NCI-H526 treated with DMSO at 0.1 percent for 48 hours (cell line): ENCODE measurements around the gene STEAP1B.

ENCODE experiments used
- DNase-seq: peaks from one replicate; lab custom pipeline; 2025; lab: John Stamatoyannopoulos, UW

STEAP1B gene

DNA sequence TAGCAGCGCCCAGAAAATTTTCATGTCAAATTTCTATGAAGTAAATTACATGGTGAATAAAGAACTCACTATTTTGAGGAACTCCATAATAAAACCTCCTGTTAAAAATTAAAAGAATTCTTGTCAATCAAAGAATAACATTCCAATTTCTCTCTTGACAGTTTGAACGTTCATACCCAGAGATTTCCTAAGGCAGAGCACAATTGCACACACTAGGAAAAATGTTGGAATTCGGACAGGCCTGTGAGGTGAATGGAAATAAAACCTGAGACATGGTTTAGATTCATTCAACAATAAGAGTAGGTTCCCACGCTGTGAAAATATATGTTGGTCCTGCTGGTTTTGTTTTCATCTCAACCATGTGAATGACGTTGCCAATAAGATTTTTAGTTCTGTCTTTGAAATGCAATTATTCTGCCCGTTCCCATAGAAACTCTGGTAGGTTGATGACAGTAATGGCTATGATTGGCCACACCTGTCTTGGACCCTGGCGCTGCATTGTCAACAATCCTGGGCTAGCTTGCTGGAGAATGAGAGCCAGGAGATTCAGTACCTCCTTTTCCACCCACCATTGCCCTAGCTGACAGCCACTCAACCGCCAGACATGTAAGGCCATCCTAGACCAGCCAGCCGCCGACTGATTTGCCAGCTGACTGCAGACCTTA is 99.7 kb downstream of the STEAP1B start:
- no peak for DNase-seq

DNA sequence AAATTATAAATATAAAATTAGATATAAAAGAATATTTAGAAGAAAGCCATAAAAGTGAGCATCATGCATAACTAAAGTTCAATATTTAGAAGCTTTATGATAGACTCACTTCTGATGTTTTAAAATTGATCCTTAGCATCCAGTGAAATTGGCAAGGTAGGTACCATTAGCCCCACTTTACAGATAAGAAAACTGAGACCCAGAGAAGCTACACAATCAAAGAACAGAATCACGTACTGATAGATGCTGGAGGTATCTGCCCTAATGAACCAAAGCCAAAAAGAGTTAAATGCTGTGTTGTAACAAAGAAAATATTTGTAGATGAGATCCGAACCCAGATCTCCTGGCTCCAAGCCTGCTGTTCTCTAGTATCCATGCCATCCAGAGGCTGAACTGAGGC is 100.4 kb downstream of the STEAP1B start:
- DNase-seq, result no peak

DNA sequence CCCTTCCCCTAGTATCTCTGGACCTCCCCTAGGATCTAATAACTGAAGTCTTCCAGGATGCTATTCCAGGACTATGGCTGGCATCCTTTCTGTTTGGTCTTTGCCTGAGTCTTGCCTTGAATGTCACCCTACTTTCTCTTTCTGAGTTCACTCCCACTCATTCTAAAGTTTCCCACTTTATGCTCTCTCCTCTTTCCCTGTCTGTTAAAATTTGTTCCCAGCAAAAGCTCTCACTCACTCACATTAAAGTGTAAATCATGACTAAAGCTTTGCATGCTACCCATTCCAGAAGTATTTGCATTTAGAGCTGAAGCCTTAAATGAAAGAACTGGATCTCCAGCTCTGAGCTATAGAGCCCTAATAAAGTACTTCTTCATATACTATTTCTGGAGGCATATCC is 100.9 kb downstream of the STEAP1B start:
- no peak for DNase-seq

DNA sequence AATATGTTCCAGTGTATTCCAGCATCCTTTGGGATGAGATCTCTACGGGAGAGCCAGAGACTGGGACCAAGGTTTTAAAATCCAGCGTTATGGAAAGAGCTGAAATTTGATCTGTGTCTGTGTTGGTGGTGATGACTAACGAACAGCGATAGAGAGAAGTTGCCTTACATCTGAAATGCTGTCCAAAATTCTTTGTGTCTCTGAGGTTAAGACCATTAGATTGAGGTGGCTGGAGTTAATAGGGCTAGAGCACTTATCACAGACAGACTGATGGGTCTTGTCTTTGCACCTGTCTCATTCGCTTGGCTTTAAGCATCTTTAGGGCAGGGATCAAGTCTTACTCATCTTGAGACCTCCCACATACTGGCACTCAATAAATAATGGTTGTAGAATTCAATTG is 102.0 kb downstream of the STEAP1B start:
- DNase-seq, result no peak

DNA sequence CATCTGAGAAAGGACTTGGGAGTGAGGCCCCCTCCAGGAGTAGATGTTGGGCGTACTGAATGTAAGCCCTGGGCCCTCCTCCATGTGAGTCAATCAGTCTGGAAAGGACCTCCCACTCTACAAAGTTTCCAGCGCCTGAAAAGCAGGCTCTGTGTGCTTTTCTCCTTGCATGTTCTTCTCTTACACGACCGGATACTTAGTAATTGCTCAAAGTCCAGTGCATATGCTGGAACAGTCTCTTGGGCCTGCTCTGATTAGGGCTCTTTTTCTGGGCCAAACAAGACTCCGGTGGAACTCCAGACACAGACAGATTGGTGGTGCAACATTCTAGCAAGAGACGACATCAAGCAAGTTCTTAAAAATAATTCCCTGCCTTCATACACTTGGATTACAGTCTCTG is 104.8 kb downstream of the STEAP1B start:
- no peak for DNase-seq

DNA sequence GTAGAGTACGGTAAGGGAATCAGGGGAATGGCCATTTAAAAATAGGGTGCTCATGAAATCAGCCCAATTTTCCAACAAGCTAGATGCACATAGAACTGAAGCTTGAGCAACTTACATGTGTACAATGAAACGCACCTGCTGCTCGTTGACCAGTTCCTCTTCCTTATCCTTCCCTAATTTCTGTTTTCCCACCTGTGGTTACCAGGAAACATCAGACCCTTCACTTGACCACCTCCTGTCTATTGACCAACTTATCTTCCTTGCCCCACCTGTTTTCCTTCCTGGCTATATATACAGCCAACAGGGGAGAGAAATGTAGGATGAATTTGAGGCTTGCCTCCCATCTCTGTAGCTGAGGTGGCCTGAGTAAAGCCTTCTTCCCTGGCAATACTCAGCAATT is 105.2 kb downstream of the STEAP1B start:
- no peak for DNase-seq

DNA sequence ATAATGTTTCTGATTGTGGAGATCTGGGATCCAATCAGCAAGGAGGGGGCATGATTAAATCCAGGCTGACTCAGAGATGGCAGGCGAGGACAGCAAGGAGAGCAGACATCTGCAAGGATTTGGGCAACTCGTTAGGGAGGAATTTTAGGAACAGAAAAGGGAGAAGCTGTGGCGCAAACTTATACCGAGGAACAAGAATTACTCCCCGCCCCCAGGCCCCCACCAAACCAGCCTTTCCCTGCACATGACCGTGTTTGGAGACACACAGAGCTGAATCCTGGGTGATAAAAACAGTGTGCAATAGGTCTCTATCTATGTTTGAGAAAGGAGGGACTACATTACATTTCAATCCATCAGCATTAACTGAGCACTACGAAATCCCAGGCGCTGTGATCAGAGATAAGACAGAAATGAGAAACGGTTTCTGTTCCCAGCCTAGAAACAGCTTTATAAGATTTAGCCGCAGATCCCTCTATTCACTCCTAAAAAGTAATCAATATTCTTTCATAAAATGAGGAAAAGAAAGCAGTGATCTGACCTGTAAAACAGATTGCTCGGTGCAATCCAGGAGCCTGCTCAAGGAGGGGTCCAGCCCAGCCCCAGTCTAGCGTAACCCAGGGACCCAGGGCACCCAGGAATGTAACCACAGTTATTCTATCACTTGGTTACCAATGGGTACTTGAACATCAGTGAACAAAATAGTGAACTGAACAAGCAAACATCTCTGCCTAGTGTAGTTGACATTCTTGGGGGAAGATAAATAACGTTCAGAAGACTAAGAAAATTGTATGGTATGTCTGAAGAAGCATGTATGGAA is 105.9 kb downstream of the STEAP1B start:
- no peak for DNase-seq

DNA sequence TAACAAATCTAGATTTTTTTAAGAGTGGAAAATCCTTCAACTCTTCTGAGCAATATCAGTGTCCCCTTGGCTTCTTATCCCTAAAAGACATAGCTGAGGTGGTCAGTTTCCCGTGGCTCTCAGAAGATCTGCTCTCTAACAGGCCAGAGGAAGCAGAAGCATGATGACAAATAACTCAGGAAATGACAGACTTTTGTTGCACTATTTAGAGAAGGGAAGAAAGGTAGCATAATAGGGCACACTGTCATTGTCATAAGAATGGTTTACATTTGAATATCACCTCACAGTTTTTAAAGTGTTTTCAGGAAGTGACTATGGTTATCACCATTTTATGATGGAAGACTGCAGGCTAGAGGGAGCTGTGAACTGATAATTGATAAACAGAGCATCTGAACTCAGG is 109.5 kb downstream of the STEAP1B start:
- DNase-seq, result no peak

DNA sequence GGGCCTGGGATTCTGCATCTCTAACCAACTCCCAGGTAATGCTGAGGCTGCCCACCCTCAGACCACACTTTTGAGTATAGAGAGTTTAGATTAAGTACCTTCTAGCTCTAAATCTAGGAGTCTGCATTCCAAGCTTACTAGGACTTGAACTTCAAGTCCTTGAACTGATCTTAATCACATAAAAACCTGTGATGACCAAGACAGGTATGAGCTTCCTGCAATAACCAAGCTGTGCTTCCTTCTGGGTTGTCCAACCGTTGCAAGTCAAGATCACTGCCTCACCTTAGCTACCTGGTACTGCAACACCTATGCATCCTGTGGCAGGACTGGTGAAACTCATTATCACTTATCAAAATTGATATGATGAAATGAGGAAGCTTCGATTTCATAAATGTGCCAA is 110.1 kb downstream of the STEAP1B start:
- DNase-seq, result no peak

DNA sequence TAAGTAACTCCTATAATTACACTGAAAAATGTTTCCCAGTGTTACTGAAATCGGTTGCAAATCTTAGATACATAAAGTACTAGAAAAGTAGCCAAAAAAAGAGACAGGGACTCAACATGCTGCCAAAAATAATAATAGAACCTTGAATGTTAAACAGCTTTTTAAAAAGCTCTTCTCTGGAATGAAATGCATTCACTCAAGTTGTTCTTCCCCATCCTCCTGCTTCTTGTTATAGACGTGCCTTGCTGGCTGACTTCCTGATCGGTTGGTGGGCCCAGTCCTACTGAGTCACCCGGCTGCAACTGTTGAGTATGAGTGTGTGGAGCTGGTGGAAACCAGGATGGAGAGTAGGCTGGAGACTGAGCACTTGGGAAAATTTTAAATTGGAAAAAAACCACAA is 112.4 kb downstream of the STEAP1B start:
- no peak for DNase-seq

DNA sequence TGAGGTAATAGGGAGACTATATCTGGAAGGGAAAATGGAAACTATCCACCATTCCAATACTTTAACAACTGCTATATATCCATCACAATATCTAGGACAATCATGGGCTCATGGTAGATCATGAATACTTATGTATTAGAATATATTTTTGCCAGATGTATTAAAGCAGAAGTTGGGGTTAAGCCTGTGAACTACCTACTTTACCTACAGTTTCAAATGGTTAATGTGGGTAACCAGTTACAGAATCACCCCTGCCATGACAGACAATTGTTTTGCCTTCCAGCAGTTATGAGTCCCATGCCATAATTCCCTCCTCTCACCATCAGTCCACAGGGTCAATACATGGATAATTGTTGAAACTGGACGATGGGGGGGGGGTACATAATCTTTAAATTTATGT is 113.1 kb downstream of the STEAP1B start:
- DNase-seq, result no peak

DNA sequence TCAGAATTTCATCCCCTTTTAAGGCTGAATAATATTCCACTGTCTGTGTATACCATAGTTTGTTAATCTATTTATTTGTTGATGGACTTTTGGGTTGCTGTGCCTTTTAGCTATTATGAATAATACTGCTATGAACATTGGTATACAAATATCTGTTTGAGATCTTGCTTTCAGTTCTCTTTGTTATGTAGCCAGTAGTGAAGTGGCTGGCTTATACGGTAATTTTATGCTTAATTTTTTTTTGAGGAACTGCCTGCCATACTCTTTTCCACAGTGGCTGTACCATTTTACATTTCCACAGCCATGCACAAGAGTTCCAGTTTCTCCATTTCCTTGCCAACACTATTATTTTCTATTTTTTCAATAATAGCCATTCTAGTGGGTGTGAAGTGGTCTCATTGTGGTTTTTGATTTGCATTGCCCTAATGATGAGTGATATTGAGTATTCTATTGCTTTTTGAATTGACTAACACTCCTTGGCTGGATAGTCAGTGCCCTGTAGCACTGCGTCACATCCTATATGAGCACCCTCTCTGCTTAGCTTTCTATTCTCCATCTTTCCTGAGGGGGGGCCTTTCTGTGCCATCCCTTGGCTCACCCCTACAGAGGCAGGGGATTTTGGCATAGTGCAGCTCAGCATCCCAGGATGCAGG is 113.7 kb downstream of the STEAP1B start:
- DNase-seq, result no peak

DNA sequence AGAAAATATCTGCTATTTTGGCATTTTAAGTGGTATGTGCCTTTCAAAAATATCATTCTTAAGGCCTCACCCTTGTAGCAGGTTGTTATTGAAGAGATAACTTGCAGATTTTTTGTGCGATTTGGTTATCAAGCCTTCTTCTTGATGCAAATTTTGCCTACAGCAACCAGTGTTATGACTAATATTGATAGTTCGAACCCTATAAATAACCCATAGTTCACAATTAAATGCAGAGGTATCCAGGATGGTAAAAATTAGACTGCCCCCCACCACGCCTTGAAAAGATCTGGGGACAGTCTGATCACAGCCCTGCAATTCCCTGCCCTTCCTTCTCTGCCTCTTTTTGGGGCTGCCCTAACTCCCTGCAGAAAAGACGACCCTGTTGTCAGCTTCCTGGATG is 114.7 kb downstream of the STEAP1B start:
- DNase-seq, result no peak

DNA sequence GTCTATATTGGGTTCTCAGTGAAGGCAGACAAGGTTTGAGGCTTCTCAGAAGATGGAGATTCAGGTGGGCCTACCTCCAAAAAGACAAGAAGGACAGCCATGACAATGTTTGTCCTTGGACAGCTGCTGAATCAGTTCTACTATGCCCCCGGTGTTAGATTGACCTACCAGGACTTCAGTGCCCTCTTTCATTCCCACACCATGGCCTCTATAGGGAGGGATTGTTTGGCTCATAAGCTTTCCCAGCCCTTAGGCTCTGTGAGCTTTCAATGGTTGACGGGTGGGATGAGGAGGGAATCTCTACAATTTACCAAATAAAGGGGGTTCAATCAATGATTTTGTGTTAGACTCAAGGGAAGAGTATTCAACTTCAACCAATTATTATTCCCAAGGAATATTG is 119.7 kb downstream of the STEAP1B start:
- DNase-seq, result no peak

DNA sequence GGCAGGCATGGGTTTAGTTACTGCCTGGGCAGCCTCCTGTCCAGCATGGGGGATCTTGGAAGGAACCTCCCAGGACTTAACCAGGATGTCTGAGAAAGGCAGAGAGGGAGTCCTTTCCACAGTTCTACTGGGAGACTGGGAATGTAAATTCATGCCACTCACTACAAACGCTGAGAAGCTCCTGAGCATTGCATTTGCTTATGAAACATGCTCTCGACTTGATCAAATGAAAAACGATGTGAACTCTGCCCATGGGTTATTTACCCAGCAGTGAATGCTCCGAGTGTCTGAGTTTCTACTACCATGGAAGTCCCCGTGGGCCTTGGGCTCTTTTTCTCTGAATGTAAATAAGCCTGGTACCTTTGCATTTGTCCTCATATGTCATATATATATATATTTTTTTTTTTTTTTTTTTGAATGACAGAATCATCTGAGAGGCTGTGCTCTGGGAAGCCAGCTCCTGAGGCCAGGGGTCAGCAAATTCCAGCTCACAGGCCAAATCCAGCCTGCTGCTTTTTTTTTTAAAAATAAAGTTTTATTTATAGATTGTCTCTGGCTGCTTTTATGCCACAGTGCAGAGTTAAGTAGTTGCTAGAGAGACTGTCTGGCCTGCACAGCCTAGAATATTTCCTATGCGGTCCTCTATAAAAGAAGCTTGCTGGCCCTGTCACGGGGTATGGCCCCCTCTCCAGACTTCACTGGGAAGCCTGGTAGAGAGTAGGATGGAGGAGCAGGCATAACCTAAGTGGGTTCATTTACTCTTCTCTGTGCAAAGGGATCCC is 121.6 kb downstream of the STEAP1B start:
- peak; percentile 96 for DNase-seq

DNA sequence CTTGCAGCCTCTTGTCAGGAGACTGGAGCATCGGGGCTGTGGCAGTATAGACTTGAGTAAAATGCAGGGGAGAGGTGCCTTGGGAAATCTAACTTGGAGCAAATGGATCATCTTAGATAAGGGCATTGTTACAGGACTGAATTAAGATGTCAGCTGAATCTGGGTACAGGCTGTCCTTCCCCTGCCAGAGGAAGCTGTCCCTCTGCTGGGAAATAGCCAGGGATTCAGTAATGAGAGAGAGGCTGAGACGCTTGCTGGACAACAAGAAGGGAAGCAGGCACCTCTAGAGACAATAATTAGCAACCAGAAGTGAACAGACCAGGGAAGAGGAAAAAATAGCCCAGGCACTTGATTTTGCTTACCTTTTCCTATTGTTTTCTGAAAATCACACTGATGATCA is 122.3 kb downstream of the STEAP1B start:
- DNase-seq, result no peak

DNA sequence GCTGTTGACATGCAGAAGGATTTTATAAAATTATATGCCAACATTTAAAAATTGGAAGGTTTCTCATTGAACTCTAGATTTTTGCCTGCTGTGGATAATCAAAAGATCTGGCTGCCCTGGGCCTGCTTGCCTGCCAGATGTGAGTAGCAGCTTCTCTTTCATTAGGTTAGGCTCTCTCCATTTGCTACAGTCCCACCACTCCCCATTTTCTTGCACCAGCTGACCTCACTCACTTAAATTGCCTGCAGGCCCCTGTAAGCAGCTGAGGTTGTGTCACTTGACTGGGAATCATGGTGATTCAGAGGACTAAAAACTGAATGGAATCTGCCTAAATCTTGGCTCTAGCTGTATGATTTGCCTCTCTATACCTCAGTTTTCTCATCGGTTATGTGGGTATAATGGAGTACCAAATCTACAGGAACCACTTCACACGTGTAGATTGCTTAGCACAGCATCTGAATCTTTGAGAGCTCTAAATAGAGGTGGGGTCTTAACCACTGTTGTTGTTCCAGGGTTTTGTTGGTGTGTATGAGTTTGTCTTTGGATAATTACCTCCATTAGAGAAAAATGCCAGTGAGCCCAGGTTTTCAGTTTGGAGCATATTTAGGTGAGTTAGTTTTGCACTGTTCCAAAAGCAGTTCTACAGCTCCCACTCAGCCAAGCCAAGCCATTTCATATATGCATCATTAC is 124.5 kb downstream of the STEAP1B start:
- DNase-seq, result no peak

DNA sequence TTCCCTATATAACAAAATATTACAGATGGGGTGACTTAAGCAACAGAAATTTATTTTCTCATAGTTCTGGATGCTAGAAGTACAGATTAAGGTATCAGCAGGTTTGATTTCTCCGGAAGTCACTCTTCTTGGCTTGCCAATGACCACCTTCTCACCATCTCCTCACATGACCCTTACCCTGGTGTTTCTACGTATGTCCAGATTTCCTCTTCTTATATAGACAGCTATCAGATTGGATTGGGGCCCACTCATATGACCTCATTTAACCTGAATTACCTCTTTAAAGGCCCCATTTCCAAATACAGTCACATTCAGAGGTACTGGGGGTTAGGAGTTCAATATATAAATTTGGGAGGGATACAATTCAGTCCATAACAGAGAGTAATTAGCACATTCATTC is 126.1 kb downstream of the STEAP1B start:
- DNase-seq, result no peak

DNA sequence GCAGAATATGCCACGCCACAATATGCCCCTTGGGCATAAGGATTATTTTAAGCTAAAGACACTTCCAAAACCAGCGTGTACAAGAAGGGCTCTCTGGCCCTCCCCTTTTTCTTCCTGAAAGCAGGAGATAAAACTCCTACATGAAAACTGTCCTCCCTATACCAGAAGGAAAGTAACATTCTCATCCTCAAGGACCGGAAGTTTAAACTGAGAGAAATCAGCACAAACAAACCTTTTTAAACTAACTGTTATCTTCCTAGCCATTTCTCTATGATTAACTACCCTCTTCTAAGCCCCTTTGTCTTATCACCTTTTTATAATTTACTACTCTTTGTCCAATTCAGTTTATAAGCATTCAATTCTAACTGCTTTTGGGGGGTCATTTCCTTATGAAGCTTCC is 126.6 kb downstream of the STEAP1B start:
- DNase-seq, result no peak

DNA sequence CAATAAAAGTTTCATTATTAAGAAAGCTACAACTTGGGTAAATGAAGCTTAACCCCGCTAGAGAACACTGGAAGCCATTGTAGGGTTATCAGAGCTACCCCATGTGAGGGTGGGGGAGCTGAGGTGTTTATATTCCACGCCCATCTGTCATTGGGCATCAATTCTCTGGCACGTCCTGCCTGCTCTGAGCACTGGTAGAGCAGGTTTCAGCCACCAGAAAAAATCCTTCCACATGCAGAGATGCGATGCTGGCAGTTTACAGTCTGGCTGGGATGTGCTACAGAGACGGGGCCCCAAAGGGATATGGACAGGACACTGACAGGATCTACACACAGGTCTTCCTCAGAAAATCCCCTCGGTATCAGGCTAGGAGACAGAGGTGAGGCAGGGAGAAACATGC is 127.1 kb downstream of the STEAP1B start:
- peak; percentile 51 for DNase-seq

DNA sequence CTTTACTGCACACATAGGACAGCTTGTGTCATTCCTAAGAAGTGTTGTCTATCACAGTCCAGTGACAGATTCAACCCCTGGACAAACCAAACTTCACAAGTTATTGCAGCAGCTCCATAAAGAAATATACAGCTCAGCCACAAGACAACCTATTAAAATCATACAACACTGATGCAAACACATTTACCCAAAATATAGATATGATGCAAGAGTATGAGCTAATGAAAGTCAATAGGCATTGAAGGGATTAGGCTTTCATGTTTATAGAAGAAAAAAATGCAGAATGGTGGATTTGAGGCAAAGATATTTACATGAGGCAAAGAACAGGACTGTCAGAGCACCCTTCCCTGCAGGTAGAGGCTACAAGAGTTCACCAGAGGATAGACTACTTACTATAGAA is 128.1 kb downstream of the STEAP1B start:
- no peak for DNase-seq
